H1 (cell line): ENCODE data around the gene C1QA. TPM values are rescaled to one million over a fixed set of nuclear protein-coding genes. Genes with fewer than 3 reads are reported as not detected.

Experiments
- CHD2 ChIP-seq: IDR thresholded peaks from 2 replicates; pipeline ENCODE4 v1.6.1; 2012; ENCODE audit warnings: low read length, improper control_type of control experiment
- GTF2F1 ChIP-seq: IDR thresholded peaks from 2 replicates; pipeline ENCODE4 v1.6.1; 2012; ENCODE audit warnings: low read depth, low read length, improper control_type of control experiment, borderline replicate concordance
- NANOG ChIP-seq: IDR thresholded peaks from 2 replicates; pipeline ENCODE4 v1.6.1; 2011; ENCODE audit warnings: low read length, low read depth, mild to moderate bottlenecking, inconsistent platforms; ENCODE audit not compliant: insufficient read depth, poor library complexity, severe bottlenecking
- RAD21 ChIP-seq, 2 experiments: IDR thresholded peaks in 1 of 2; conservative IDR thresholded peaks in 1 of 2; 2 replicates each; pipeline ENCODE4 v1.6.1; 2011; ENCODE audit warnings: low read depth in 2 of 2, low read length in 2 of 2, improper control_type of control experiment in 1 of 2, inconsistent platforms in 1 of 2, mild to moderate bottlenecking in 1 of 2, moderate library complexity in 1 of 2
- SP2 ChIP-seq: IDR thresholded peaks from 2 replicates; pipeline ENCODE4 v1.6.1; 2012; ENCODE audit warnings: mild to moderate bottlenecking, low read length, inconsistent platforms
- polyA plus RNA-seq, 7 experiments: library from polyadenylated mRNA; depleted of rRNA in 3 of 7; stranded (reverse) in 5 of 7; unstranded in 2 of 7; fragments of >200 nt in 5 of 7; fragments of 200-250 nt in 2 of 7; gene quantifications; 1 replicate in 5 of 7; 2 replicates in 1 of 7; 4 replicates in 1 of 7; pipeline versions ENCODE4 v1.2.1 to v1.2.3, GENCODE V29; 2011 to 2013; ENCODE audit warnings: missing spikeins in 2 of 7, mixed read lengths in 2 of 7
- total RNA-seq: library from RNA; stranded (reverse); fragmentation: NEBNext Ultra II Directional; extraction: Animal tissue kit (Norgen Biotek cat#: 25700); gene quantifications from 2 replicates; pipeline ENCODE4 v1.2.1, GENCODE V29; 2021
- TF ChIP-seq, protein P1 (sequence below), 3 experiments: IDR thresholded peaks; 1 replicate in 2 of 3; 2 replicates in 1 of 3; pipeline versions ENCODE4 v1.5.1 to v1.6.1; 2011; ENCODE audit warnings: low read length in 3 of 3, mild to moderate bottlenecking in 3 of 3, inconsistent platforms in 2 of 3, low read depth in 1 of 3, moderate library complexity in 1 of 3; ENCODE audit not compliant: insufficient read depth in 1 of 3; ENCODE audit errors: control extremely low read depth in 1 of 3

Gene C1QA
- total and polyA plus RNA-seq, 2 of the 8 experiments (the other 6 are each of a cell fraction or from before 2014, with no cell fraction given): not detected

DNA sequence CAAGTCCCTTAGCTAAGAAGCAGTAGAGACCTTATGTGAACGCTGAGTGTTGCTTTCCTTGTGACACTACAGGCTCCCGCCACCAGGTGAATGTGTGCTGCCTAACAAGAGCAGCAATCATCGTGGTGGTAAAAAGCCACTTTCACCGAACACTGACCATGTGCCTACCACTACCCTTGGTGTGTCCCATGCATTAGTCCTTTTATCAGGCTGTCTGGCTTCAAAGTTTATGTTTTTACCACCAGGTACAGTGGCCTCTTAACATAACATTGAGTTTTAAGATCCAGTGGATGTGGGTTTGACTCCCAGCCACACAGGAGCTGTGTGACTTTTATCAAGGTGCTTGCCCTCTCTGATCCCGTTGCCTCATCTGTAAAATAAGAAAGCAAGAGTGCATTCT is 18.3 kb downstream of the C1QA start (continued):
- TF ChIP-seq NANOG (no peak), CHD2 (no peak), RAD21 (IDR thresholded peaks at IDR 0.05 in 1 of 2, conservative IDR thresholded peaks at IDR 0.05 in 1 of 2; ENCODE audit: low read depth in 2 of 2, low read length in 2 of 2) (peak; percentile 13 to 33; a peak in 1 of 4 replicates), GTF2F1 (no peak), SP2 (no peak)
- TF ChIP-seq, protein P1, sequence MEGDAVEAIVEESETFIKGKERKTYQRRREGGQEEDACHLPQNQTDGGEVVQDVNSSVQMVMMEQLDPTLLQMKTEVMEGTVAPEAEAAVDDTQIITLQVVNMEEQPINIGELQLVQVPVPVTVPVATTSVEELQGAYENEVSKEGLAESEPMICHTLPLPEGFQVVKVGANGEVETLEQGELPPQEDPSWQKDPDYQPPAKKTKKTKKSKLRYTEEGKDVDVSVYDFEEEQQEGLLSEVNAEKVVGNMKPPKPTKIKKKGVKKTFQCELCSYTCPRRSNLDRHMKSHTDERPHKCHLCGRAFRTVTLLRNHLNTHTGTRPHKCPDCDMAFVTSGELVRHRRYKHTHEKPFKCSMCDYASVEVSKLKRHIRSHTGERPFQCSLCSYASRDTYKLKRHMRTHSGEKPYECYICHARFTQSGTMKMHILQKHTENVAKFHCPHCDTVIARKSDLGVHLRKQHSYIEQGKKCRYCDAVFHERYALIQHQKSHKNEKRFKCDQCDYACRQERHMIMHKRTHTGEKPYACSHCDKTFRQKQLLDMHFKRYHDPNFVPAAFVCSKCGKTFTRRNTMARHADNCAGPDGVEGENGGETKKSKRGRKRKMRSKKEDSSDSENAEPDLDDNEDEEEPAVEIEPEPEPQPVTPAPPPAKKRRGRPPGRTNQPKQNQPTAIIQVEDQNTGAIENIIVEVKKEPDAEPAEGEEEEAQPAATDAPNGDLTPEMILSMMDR (IDR thresholded peaks at IDR 0.05; ENCODE audit: control extremely low read depth in 1 of 3, insufficient read depth in 1 of 3, low read depth in 1 of 3, low read length in 3 of 3): peak; percentile 22 to 68 (median 51)
